Muscle of arm (tissue), 12 donors: ENCODE measurements around the gene LRMDA. TPM values are rescaled to one million over a fixed set of nuclear protein-coding genes. Genes with fewer than 3 reads are reported as not detected.
A peak's percentile ranks its signal among the peaks of the same experiment; 100 is the strongest.

ENCODE experiments used
- DNase-seq: peaks from one replicate; pipeline ENCODE4 v3.0.0-alpha.2; 2013
- polyA plus RNA-seq, 12 donors: library from polyadenylated mRNA; unstranded; fragments of 120-200 nt; gene quantifications; one replicate each; pipeline ENCODE4 v1.2.1, GENCODE V29; 2013; ENCODE audit not compliant: insufficient read length in 12 of 12

The LRMDA gene
- polyA plus RNA-seq, 12 donors = 3.5 to 6.7 (median 5.2) TPM; not detected in 2

DNA sequence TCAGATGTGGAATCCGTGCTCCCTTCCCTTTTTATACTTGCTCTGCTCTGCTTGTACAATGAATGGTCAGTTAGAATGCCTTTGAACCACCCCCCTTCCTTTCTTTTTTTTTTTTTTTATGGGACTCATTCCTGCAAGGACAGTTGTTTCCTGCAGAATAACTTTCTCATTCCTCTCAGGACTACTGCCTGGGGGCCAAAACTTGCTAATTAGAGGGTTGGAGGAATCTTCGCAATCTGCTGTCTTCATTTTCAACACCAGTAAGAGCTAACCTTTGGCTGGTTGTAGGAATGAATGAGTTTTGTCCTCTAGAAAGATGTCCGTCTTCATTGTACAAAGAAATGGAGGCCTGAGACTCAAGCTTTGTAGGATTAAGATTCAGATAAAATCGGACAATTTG, 868.1 kb downstream of the LRMDA start:
- no peak for DNase-seq

- no peak for DNase-seq
Measured at GRCh38 chr10:76301211-76301610, 869.8 kb downstream of the LRMDA start.

GRCh38 chr10:76301950-76302349, 870.5 kb downstream of the LRMDA start:
- no peak for DNase-seq

DNA sequence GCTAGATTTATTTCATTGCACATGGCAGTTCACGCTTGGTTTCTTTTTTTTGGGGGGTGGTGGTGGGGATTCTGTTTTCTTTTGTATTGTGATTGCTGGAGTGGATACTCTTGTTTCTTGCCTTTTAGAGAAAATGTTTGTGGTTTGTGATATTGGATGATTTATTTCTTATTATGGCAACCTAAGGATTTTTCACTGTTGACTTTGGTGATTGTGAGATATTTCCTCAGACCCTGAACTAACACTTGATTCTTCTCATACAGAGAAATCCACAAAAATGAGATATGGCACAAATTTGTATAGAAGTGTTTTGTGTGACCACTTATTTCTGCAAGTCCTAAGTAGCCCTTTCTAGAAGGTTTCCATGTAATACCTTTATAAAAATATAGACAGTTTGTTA, 871.1 kb downstream of the LRMDA start:
- DNase-seq = no peak

- no peak for DNase-seq
Measured at GRCh38 chr10:76302961-76303630, 871.7 kb downstream of the LRMDA start.

DNA sequence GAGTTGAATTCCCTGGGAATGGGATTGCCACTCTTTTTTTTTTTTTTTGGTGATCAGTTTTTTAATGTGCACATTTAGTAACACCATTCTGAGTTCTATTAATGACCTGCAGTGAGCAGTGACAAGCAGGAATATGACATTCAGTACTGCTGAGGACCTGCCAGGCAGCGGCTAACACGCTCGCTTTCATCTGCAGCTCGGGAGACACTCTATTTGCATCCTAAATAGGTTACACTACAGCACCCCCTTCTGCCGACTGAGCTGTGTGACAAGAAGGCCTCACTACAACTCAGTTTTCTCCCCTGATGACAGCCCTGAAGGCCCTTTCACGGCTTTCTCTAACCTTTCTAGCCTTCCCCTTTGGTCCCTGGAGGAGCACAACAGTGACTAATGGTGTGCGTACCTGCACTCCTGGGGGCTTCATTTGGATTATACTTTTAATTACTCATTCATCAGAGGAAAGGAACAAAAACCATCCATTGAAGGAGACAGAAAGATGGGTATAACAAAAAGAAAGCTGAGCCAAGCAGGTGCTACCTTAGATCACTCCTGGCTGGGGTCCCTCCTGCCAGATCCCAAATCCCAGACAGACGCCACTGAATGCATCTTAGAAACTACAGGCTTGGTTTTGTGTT, 872.4 kb downstream of the LRMDA start:
- DNase-seq = peak; percentile 81

GRCh38 chr10:76305930-76306615, 874.6 kb downstream of the LRMDA start:
- DNase-seq = no peak

- no peak for DNase-seq
Measured at GRCh38 chr10:76306856-76307255, 875.4 kb downstream of the LRMDA start.

- no peak for DNase-seq
Measured at GRCh38 chr10:76309070-76309469, 877.6 kb downstream of the LRMDA start.

DNA sequence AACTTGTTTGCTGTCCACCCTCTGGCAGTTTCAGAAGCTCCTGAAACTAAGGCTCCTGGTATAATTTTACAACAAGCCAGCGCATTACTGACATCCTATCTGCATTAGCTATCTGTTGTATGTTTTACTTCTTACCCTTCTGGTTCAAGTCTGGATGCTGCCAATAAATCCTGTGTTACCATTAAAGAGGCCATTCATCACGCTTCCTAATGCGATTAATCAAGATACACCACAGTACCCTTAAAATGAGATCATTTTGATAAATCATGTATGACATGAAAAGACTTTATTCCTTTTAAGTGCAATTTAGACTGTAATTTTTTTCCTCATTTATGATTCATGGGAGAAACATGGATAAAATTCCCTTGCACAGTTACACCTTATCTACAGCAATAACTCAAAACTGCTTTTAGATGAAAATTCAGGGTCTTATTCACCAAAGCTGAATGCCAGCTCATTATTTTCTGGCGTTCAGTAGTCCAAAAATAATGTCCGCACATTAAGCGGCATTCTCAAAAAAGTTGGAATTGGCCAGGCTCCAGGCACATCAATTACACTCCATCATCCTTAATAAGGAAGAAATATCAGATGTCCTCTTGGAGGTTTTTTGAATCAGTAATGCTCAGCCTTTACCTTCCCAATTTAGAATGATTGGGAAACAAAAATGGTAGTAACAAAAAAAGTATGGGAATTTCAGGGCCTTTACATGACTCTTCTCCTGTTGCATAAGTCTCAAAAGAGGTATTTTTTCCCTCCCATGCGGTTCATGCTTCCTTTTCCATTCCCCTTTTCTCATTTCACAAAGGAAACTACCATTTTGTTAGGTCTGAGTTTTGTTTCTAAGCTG, 878.5 kb downstream of the LRMDA start:
- DNase-seq = no peak

GRCh38 chr10:76310588-76311080, 879.2 kb downstream of the LRMDA start:
- DNase-seq = no peak

- DNase-seq = peak; percentile 46
Measured at GRCh38 chr10:76311752-76312636, 880.6 kb downstream of the LRMDA start.

GRCh38 chr10:76315240-76315639, 883.8 kb downstream of the LRMDA start:
- DNase-seq = no peak

GRCh38 chr10:76316234-76316633, 884.8 kb downstream of the LRMDA start:
- no peak for DNase-seq

- no peak for DNase-seq
Measured at GRCh38 chr10:76317078-76317477, 885.7 kb downstream of the LRMDA start.

- no peak for DNase-seq
Measured at GRCh38 chr10:76318211-76318610, 886.8 kb downstream of the LRMDA start.

DNA sequence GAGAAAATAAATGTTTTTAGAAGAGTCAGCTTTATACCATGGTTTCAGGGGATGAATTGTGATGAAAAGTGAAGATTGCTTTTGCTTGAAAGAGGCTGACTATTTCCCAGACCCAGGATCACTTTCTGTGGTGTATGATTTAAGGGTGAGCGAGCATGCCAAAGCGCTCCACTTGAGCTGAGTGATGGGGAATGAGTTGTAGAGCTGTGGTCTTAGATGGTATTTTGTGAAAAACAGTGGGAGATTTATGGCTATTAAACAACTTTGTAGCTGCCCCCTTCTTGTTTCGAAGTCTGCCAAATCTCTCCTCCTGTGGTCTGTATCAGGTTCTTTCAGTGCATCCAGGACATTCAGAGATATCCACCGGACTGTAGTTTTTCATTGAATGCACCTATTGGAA, 888.2 kb downstream of the LRMDA start:
- no peak for DNase-seq

- no peak for DNase-seq
Measured at GRCh38 chr10:76324283-76324682, 892.9 kb downstream of the LRMDA start.

DNA sequence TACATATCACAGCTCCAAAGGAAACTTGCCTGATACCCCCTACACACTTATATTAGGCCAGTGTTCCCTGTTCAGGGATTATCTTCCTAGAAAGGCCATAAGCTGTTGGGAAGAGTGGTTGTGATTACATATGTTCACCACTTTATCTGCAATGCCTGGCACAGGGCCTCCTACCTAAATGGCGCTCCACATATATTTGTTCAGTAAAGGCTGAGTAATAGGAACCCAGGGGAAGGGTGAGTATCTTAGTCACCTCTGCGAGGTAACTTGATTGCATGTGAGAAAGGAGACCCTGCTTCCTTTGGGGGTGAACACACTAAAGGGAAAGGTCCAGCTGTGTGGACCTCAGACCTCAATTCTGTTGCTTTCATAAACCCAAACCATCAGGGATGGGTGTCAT, 896.0 kb downstream of the LRMDA start:
- no peak for DNase-seq

- DNase-seq = no peak
Measured at GRCh38 chr10:76328348-76328747, 896.9 kb downstream of the LRMDA start.
